Mammary epithelial cell (primary cell): ENCODE results near the gene CPNE4.

Source experiments
- EZH2 ChIP-seq: IDR thresholded peaks from 2 replicates; pipeline ENCODE4 v1.6.1; 2012; ENCODE audit warnings: low read length, inconsistent platforms, borderline replicate concordance
- TF ChIP-seq, protein P1 (sequence below), 2 donors: IDR thresholded peaks in 1 of 2; conservative IDR thresholded peaks in 1 of 2; 2 replicates each; pipeline ENCODE4 v1.5.1; 2011 to 2012; ENCODE audit warnings: inconsistent platforms in 2 of 2, low read length in 2 of 2, mild to moderate bottlenecking in 2 of 2, control low read depth in 1 of 2, low read depth in 1 of 2; ENCODE audit not compliant: insufficient read depth in 1 of 2; ENCODE audit errors: extremely low read depth in 1 of 2

DNA sequence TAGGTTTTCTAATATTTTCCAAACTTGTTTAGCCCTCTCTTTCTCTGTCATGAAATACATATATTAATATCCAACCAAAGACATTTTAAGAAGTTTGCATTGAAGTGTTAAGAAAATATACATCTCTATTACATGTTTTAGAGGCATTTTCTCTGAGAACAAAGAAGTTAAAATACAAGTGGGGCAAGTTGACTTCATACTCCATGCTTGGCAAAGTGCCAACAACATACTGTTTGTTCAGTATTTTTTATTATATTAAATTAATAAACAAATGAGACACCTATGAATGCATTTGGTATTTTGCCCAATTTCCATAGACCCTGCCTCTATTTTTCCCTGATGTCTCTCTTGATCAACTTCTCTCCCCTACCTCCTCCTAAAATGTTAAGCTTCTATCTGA is 299.3 kb downstream of the CPNE4 start:
- TF ChIP-seq, protein P1, sequence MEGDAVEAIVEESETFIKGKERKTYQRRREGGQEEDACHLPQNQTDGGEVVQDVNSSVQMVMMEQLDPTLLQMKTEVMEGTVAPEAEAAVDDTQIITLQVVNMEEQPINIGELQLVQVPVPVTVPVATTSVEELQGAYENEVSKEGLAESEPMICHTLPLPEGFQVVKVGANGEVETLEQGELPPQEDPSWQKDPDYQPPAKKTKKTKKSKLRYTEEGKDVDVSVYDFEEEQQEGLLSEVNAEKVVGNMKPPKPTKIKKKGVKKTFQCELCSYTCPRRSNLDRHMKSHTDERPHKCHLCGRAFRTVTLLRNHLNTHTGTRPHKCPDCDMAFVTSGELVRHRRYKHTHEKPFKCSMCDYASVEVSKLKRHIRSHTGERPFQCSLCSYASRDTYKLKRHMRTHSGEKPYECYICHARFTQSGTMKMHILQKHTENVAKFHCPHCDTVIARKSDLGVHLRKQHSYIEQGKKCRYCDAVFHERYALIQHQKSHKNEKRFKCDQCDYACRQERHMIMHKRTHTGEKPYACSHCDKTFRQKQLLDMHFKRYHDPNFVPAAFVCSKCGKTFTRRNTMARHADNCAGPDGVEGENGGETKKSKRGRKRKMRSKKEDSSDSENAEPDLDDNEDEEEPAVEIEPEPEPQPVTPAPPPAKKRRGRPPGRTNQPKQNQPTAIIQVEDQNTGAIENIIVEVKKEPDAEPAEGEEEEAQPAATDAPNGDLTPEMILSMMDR (conservative IDR thresholded peaks at IDR 0.05 in 1 of 2, IDR thresholded peaks at IDR 0.05 in 1 of 2; ENCODE audit: extremely low read depth in 1 of 2, insufficient read depth in 1 of 2, low read depth in 1 of 2, low read length in 2 of 2): no peak
- no peak for TF ChIP-seq EZH2
